ENCODE results near the gene ATP9B. TPM values are rescaled to one million over a fixed set of nuclear protein-coding genes. Genes with fewer than 3 reads are reported as not detected.

Gene ATP9B
- total and polyA plus RNA-seq, 10 donors: 7.5 to 58.4 (median 42.7) TPM

DNA sequence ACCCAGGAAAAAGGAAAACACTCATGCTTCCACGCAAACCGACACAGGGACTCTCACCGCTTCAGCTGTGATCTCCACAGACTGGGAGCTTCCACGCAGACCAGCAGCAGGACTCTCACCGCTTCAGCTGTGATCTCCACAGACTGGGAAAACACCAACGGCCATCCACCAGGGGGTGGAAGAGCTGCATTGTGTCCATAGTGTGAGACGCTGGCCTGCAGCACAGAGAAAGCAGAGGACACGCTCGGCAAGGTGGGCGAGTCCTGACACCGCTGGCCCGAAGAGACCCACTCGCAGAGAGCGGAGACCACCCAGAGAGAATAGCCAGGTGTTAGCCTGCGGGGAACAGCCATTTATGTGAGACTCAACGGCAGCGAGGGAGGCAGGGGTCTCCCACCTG, 284.1 kb downstream of the ATP9B start:
- H3K4me3 ChIP-seq: no peak overlapping the region
- H3K9me3 ChIP-seq: no peaks in the 10 kb centered on the region
- no peaks in the 10 kb centered on the region for H3K27me3 ChIP-seq (replicated peaks in 1 of 7)
- H3K4me1 ChIP-seq: no peaks in the 10 kb centered on the region
- peaks cover 0 to 59% (median 33%) of the 10 kb centered on the region in 6 donors for H3K36me3 ChIP-seq
- intact Hi-C loops (cut with DNase I; ENCODE audit: low total_unique reads): no loop called here
- H3K27ac ChIP-seq: no peak overlapping the region
- 87 to 94% (median 93%) methylated on average over 17 of the region's 17 CpGs for WGBS, 5 donors
- TF ChIP-seq POLR2AphosphoS5 (IDR thresholded peaks at IDR 0.05): peak in 1 of 3 donors; percentile 20
- TF ChIP-seq, protein P1, sequence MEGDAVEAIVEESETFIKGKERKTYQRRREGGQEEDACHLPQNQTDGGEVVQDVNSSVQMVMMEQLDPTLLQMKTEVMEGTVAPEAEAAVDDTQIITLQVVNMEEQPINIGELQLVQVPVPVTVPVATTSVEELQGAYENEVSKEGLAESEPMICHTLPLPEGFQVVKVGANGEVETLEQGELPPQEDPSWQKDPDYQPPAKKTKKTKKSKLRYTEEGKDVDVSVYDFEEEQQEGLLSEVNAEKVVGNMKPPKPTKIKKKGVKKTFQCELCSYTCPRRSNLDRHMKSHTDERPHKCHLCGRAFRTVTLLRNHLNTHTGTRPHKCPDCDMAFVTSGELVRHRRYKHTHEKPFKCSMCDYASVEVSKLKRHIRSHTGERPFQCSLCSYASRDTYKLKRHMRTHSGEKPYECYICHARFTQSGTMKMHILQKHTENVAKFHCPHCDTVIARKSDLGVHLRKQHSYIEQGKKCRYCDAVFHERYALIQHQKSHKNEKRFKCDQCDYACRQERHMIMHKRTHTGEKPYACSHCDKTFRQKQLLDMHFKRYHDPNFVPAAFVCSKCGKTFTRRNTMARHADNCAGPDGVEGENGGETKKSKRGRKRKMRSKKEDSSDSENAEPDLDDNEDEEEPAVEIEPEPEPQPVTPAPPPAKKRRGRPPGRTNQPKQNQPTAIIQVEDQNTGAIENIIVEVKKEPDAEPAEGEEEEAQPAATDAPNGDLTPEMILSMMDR (IDR thresholded peaks at IDR 0.05 in 8 of 11, conservative IDR thresholded peaks at IDR 0.05 in 3 of 11): no peak
- no peak for TF ChIP-seq POLR2A (IDR thresholded peaks at IDR 0.05)
- DNase-seq: no peak

DNA sequence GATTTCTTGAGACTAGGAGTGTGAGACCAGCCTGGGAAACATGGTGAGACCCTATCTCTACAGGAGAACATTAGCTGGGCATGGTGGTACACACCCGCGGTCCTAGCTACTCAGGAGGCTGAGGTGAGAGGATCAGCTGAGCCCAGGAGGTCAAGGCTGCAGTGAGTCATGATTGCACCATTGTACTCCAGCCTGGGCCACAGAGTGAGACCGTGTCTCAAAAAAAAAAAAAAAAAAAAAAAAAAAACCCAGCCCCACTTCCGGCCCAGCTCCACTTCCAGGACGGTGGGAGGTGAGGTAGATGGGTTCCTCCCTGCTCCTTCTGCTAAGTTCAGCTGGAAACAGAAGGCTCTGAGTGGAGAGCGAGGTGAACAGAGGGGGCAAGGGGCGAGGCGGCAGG, 285.2 kb downstream of the ATP9B start:
- no peaks in the 10 kb centered on the region for H3K4me1 ChIP-seq
- no peaks in the 10 kb centered on the region for H3K27me3 ChIP-seq (replicated peaks in 1 of 7)
- intact Hi-C loops (cut with DNase I; ENCODE audit: low total_unique reads): no loop called here
- WGBS, 5 donors: 77 to 92% (median 87%) methylated on average over 8 of the region's 8 CpGs
- no peak overlapping the region for H3K27ac ChIP-seq
- no peaks in the 10 kb centered on the region for H3K9me3 ChIP-seq
- DNase-seq: no peak
- no peak overlapping the region for H3K4me3 ChIP-seq
- no peak for TF ChIP-seq POLR2AphosphoS5 (IDR thresholded peaks at IDR 0.05)
- TF ChIP-seq POLR2A (IDR thresholded peaks at IDR 0.05): no peak
- peaks cover 0 to 55% (median 25%) of the 10 kb centered on the region in 6 donors for H3K36me3 ChIP-seq

DNA sequence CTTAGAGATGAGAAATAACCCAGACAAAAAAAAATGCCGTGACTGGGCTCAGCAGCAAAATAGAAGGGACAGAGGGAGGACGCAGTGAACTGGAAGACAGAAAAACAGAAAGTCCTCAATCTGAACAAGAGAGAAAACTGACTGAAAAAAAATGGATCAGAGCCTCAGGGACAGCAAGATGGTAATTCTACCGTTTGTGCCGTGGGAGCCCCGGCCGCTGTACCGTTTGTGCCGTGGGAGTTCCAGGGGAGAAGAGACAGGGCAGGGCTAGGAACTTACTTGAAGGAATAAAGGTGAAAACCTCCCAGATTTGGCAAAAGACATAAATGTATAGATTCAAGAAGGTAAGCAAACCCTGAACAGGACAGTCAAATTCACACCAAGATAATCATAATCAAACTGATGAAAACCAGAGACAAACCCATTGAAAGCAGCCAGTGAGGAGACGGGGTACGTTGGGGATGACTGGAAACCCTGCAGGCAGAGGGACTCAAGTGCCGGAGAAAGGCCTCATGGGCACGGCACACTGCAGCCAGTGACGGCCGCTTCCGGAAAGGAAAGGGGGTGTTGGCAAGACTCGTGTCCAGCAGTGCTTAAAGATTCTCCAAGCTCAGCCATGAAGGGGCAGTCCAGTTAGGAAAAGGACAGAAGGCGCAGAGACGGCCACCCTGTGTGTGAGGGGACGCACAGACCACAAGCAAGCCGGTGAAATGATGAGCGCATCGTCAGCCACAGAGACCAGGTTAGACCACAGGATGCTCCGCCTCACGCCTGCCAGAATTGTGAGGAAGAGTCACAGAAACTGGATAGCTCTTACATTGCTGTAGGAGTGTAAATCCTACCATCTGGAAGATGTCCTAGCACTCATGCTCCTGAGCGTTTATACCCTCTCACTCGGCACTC, 286.5 kb downstream of the ATP9B start:
- no peak overlapping the region for H3K27ac ChIP-seq
- no peak for TF ChIP-seq POLR2A (IDR thresholded peaks at IDR 0.05)
- TF ChIP-seq, protein P1 (IDR thresholded peaks at IDR 0.05 in 8 of 11, conservative IDR thresholded peaks at IDR 0.05 in 3 of 11): no peak
- no peak for TF ChIP-seq POLR2AphosphoS5 (IDR thresholded peaks at IDR 0.05)
- no peak overlapping the region for H3K4me3 ChIP-seq
- 80 to 89% (median 83%) methylated on average over 26 of the region's 26 CpGs for WGBS, 5 donors
- no peaks in the 10 kb centered on the region for H3K9me3 ChIP-seq
- H3K4me1 ChIP-seq: no peaks in the 10 kb centered on the region
- no peak for DNase-seq
- peaks cover 0 to 56% (median 26%) of the 10 kb centered on the region in 6 donors for H3K36me3 ChIP-seq
- intact Hi-C loops (cut with DNase I; ENCODE audit: low total_unique reads): no loop called here
- no peaks in the 10 kb centered on the region for H3K27me3 ChIP-seq (replicated peaks in 1 of 7)

DNA sequence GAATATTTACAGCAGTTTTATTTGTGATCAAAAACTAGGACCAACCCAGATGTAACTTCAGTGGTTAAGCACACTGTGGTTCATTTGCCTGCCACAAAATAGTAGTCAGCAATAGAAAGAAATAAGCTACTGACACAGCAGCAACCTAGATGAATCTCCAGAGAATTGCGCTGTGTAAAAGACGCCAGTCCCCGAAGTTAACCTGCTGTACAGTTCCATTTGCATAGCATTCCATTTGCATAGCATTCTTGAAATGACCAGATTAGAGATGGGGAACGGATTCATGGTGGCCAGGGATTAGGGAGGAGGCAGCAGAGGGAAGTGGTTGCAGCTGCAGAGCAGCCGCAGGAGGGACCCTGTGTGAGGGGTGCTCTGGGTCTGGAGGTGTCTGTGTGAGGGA, 287.2 kb downstream of the ATP9B start:
- no peak for DNase-seq
- H3K9me3 ChIP-seq: no peaks in the 10 kb centered on the region
- no peaks in the 10 kb centered on the region for H3K27me3 ChIP-seq (replicated peaks in 1 of 7)
- no peak overlapping the region for H3K27ac ChIP-seq
- no peak overlapping the region for H3K4me3 ChIP-seq
- intact Hi-C loops (cut with DNase I; ENCODE audit: low total_unique reads): no loop called here
- TF ChIP-seq, protein P1 (IDR thresholded peaks at IDR 0.05 in 8 of 11, conservative IDR thresholded peaks at IDR 0.05 in 3 of 11): no peak
- 80 to 93% (median 82%) methylated on average over 5 of the region's 5 CpGs for WGBS, 5 donors
- no peaks in the 10 kb centered on the region for H3K4me1 ChIP-seq
- peaks cover 0 to 57% (median 27%) of the 10 kb centered on the region in 6 donors for H3K36me3 ChIP-seq

Measured in spleen (tissue), 11 donors.